ENCODE measurements around the gene HP1BP3. TPM values are rescaled to one million over a fixed set of nuclear protein-coding genes. Genes with fewer than 3 reads are reported as not detected.

HP1BP3 gene
- total and polyA plus RNA-seq, 4 donors: 34.8 to 115 (median 72.7) TPM

DNA sequence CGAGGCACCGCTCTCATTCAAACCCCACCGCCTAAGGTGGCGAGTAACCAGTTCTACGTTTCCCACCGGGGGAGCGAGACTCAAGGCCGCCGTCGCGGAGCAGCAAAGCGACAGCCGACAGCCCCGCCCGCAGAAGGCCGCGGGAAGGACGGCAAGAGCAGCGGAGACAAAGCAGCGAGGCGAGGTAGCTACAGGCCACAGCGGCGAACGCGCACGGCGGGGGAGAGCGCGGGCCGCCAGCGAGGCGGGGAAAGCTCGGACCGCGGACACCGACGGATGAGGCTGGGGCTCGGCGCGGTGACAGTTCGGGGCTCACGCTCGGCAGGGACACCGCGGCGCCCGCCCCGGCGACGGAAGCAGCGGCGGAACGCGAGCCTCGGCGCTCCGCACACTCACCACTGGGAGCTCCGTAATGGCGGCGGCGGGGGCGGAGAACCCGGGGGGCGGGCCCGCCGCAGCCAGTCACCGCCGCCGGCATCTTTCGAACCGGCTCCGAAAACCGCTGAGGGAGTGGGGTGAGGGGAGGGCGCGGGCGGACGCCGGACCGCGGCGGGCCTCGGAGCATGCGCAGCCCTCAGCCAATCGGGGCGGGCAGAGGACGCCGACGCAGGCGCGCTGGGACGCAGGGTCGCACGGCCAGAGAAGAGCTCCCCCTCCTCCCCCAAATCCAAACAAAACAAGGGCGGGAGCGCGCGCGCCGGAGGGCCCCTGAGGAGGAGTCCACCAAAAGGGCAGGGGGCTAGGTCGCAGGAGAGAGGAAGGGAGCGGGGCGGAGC is 666 bp downstream of the HP1BP3 start:
- under 1% methylated on average over 102 of the region's 102 CpGs for WGBS
- H3K4me3 ChIP-seq (ENCODE audit: low read depth in 1 of 3, low read length in 3 of 3): peak overlapping the region; percentile 71 to 92 (median 90)
- TF ChIP-seq, protein P1, sequence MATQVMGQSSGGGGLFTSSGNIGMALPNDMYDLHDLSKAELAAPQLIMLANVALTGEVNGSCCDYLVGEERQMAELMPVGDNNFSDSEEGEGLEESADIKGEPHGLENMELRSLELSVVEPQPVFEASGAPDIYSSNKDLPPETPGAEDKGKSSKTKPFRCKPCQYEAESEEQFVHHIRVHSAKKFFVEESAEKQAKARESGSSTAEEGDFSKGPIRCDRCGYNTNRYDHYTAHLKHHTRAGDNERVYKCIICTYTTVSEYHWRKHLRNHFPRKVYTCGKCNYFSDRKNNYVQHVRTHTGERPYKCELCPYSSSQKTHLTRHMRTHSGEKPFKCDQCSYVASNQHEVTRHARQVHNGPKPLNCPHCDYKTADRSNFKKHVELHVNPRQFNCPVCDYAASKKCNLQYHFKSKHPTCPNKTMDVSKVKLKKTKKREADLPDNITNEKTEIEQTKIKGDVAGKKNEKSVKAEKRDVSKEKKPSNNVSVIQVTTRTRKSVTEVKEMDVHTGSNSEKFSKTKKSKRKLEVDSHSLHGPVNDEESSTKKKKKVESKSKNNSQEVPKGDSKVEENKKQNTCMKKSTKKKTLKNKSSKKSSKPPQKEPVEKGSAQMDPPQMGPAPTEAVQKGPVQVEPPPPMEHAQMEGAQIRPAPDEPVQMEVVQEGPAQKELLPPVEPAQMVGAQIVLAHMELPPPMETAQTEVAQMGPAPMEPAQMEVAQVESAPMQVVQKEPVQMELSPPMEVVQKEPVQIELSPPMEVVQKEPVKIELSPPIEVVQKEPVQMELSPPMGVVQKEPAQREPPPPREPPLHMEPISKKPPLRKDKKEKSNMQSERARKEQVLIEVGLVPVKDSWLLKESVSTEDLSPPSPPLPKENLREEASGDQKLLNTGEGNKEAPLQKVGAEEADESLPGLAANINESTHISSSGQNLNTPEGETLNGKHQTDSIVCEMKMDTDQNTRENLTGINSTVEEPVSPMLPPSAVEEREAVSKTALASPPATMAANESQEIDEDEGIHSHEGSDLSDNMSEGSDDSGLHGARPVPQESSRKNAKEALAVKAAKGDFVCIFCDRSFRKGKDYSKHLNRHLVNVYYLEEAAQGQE (IDR thresholded peaks at IDR 0.05): peak; percentile 17
- TF ChIP-seq FOXA2 (IDR thresholded peaks at IDR 0.05): no peak
- TF ChIP-seq YY1 (IDR thresholded peaks at IDR 0.05): peak; percentile 92
- peak; percentile 30 for TF ChIP-seq SP1 (IDR thresholded peaks at IDR 0.05)
- TF ChIP-seq EGR1 (IDR thresholded peaks at IDR 0.05; ENCODE audit: low read depth in 2 of 2): peak; percentile 70 to 93
- H3K9me3 ChIP-seq (ENCODE audit: control insufficient read depth in 4 of 4, low read length in 3 of 4): no peaks in the 10 kb centered on the region
- peak overlapping the region; percentile 73 to 91 for H3K9ac ChIP-seq (ENCODE audit: low read depth in 1 of 2, low read length in 2 of 2)
- peaks cover 5 to 28% (median 17%) of the 10 kb centered on the region in 4 donors for H3K4me1 ChIP-seq (ENCODE audit: control insufficient read depth in 4 of 4, insufficient read depth in 4 of 4, low read length in 3 of 4)
- DNase-seq (ENCODE audit: low spot score): peak; percentile 95
- H3K27me3 ChIP-seq (ENCODE audit: control insufficient read depth in 4 of 4, insufficient read depth in 4 of 4, low read length in 3 of 4): no peaks in the 10 kb centered on the region
- no peaks in the 10 kb centered on the region for H3K36me3 ChIP-seq (ENCODE audit: control insufficient read depth in 4 of 4, insufficient read depth in 3 of 4, low read depth in 1 of 4, low read length in 3 of 4)
- H3K27ac ChIP-seq (ENCODE audit: low read depth in 1 of 2, low read length in 2 of 2): peak overlapping the region; percentile 85 to 98

DNA sequence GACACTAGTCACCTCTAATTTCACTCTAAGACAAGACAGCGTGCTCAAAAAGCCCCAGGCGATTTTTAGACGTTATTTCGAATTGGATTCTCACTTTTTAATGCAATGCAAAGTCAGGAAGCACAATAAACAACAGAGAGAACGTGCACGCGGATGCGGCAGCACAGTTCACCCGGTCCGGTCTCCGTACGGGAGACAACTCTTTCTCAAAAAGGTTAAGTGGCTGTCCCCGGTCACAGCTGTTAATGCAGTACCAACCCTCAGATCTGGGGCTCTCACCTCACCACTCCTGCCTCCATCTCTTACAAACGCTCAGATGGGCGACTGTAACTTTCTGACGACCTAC is 1.2 kb downstream of the HP1BP3 start:
- H3K9ac ChIP-seq (ENCODE audit: low read depth in 1 of 2, low read length in 2 of 2): peak overlapping the region; percentile 73 to 91
- peaks cover 5 to 28% (median 17%) of the 10 kb centered on the region in 4 donors for H3K4me1 ChIP-seq (ENCODE audit: control insufficient read depth in 4 of 4, insufficient read depth in 4 of 4, low read length in 3 of 4)
- no peaks in the 10 kb centered on the region for H3K36me3 ChIP-seq (ENCODE audit: control insufficient read depth in 4 of 4, insufficient read depth in 3 of 4, low read depth in 1 of 4, low read length in 3 of 4)
- no peaks in the 10 kb centered on the region for H3K9me3 ChIP-seq (ENCODE audit: control insufficient read depth in 4 of 4, low read length in 3 of 4)
- peak overlapping the region; percentile 71 to 92 (median 90) for H3K4me3 ChIP-seq (ENCODE audit: low read depth in 1 of 3, low read length in 3 of 3)
- WGBS: under 1% methylated on average over 16 of the region's 16 CpGs
- H3K27ac ChIP-seq (ENCODE audit: low read depth in 1 of 2, low read length in 2 of 2): peak overlapping the region; percentile 85 to 98
- no peak for DNase-seq (ENCODE audit: low spot score)
- no peak for TF ChIP-seq NR2F2 (IDR thresholded peaks at IDR 0.05)
- H3K27me3 ChIP-seq (ENCODE audit: control insufficient read depth in 4 of 4, insufficient read depth in 4 of 4, low read length in 3 of 4): no peaks in the 10 kb centered on the region

DNA sequence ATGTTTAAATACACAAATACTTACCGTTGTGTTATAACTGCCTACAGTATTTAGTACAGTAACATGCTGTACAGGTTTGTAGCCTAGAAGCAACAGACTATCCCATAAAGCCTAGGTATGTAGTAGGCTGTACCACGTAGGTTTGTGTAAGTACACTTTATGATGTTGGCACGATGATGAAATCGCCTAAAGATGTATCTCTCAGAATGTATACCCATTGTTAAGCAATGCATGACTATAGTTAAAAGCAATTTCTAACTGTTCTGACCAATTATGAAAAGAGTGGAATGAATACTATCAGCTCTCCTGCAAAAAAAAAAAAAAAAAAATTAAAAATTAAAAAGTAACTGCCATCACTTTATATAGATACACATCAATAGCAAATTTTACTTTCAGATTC is 11.4 kb downstream of the HP1BP3 start:
- no peak for TF ChIP-seq TAF1 (conservative IDR thresholded peaks at IDR 0.05)
- WGBS: 95% methylated on average over 4 of the region's 4 CpGs
- H3K27ac ChIP-seq (ENCODE audit: low read depth in 1 of 2, low read length in 2 of 2): no peak overlapping the region

DNA sequence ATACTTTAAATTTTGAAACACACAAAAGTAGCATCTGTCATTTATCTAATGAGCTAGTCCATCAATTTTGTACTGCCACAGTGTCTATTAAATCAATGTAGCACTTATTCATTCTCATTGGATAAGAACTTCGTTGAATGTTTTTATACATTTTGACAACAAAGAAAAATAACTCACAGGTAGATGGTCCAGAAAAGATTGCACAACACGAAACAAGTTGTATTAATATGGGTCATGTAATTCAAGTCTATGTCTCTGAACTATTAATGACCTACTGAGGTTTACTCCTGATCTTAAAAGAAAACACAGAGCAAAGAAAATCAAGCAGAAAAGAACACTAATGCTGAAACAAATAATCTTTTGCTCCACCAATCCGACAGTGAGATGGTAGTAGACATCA is 15.3 kb downstream of the HP1BP3 start:
- Histone ChIP-seq H3K27ac (ENCODE audit: low read depth in 1 of 2, low read length in 2 of 2) (no peak overlapping the region), H3K27me3 (ENCODE audit: control insufficient read depth in 4 of 4, insufficient read depth in 4 of 4, low read length in 3 of 4) (no peaks in the 10 kb centered on the region), H3K9ac (ENCODE audit: low read depth in 1 of 2, low read length in 2 of 2) (no peak overlapping the region), H3K4me3 (ENCODE audit: low read depth in 1 of 3, low read length in 3 of 3) (no peak overlapping the region), H3K9me3 (ENCODE audit: control insufficient read depth in 4 of 4, low read length in 3 of 4) (no peaks in the 10 kb centered on the region), H3K36me3 (ENCODE audit: control insufficient read depth in 4 of 4, insufficient read depth in 3 of 4, low read depth in 1 of 4, low read length in 3 of 4) (peaks cover 12 to 81% (median 75%) of the 10 kb centered on the region in 4 donors), H3K4me1 (ENCODE audit: control insufficient read depth in 4 of 4, insufficient read depth in 4 of 4, low read length in 3 of 4) (peaks cover 0 to 4% (median 3%) of the 10 kb centered on the region in 4 donors)
- 95% methylated on average over 3 of the region's 3 CpGs for WGBS
- no peak for DNase-seq (ENCODE audit: low spot score)
- TF ChIP-seq, protein P1 (IDR thresholded peaks at IDR 0.05): no peak
- TF ChIP-seq SP1 (IDR thresholded peaks at IDR 0.05) (no peak), RXRA (IDR thresholded peaks at IDR 0.05) (no peak), EGR1 (IDR thresholded peaks at IDR 0.05; ENCODE audit: low read depth in 2 of 2) (no peak), FOXA2 (IDR thresholded peaks at IDR 0.05) (no peak), RAD21 (IDR thresholded peaks at IDR 0.05) (no peak), NR2F2 (IDR thresholded peaks at IDR 0.05) (no peak), GABPA (IDR thresholded peaks at IDR 0.05 in 1 of 2, conservative IDR thresholded peaks at IDR 0.05 in 1 of 2) (no peak), HNF4A (conservative IDR thresholded peaks at IDR 0.05) (no peak), JUND (IDR thresholded peaks at IDR 0.05) (no peak), HNF4G (IDR thresholded peaks at IDR 0.05) (no peak), FOXA1 (IDR thresholded peaks at IDR 0.05) (no peak), TAF1 (conservative IDR thresholded peaks at IDR 0.05) (no peak)
- TF ChIP-seq, protein P2, sequence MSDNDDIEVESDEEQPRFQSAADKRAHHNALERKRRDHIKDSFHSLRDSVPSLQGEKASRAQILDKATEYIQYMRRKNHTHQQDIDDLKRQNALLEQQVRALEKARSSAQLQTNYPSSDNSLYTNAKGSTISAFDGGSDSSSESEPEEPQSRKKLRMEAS (IDR thresholded peaks at IDR 0.05): no peak

More for the DNA sequence above, 11.4 kb downstream of the HP1BP3 start:
- H3K4me3 ChIP-seq (ENCODE audit: low read depth in 1 of 3, low read length in 3 of 3): no peak overlapping the region
- H3K4me1 ChIP-seq (ENCODE audit: control insufficient read depth in 4 of 4, insufficient read depth in 4 of 4, low read length in 3 of 4): peaks cover 0 to 6% (median 5%) of the 10 kb centered on the region in 4 donors
- no peaks in the 10 kb centered on the region for H3K27me3 ChIP-seq (ENCODE audit: control insufficient read depth in 4 of 4, insufficient read depth in 4 of 4, low read length in 3 of 4)
- DNase-seq (ENCODE audit: low spot score): no peak
- H3K9me3 ChIP-seq (ENCODE audit: control insufficient read depth in 4 of 4, low read length in 3 of 4): no peaks in the 10 kb centered on the region
- H3K9ac ChIP-seq (ENCODE audit: low read depth in 1 of 2, low read length in 2 of 2): no peak overlapping the region
- peaks cover 5 to 54% (median 53%) of the 10 kb centered on the region in 4 donors for H3K36me3 ChIP-seq (ENCODE audit: control insufficient read depth in 4 of 4, insufficient read depth in 3 of 4, low read depth in 1 of 4, low read length in 3 of 4)
